ENCODE measurements around the gene BTBD7. TPM values are rescaled to one million over a fixed set of nuclear protein-coding genes. Genes with fewer than 3 reads are reported as not detected.

Gene BTBD7
- total and polyA plus RNA-seq, 4 donors = 19.1 to 41.8 (median 24.8) TPM

DNA sequence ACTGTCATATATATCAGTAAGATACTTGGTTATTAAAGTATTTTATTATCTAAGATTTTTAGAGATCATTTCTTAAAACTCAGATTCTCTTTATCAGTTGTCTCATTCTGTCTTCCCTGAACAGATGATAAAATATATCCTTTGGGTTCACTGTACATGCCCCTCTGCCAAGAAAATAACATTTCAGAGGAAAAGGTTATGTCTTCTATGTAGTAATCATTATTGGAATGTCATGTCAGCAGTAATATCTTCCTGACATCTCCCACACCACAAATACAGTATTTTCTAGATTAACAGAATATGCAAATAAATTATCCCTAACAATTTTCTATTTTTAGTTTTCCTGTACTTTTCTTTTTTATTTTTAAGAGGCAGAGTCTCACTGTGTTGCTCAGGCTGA, 26.0 kb downstream of the BTBD7 start:
- Histone ChIP-seq H3K27me3 (ENCODE audit: control insufficient read depth, insufficient read depth, low read length) (no peaks in the 10 kb centered on the region), H3K27ac (ENCODE audit: low read depth, low read length) (no peak overlapping the region), H3K36me3 (ENCODE audit: control insufficient read depth, insufficient read depth, low read length) (no peaks in the 10 kb centered on the region), H3K4me1 (ENCODE audit: control insufficient read depth, insufficient read depth, low read length) (no peaks in the 10 kb centered on the region), H3K4me3 (ENCODE audit: low read depth, low read length) (no peak overlapping the region), H3K9me3 (ENCODE audit: control insufficient read depth, insufficient read depth, low read length) (no peaks in the 10 kb centered on the region)
- no peak for DNase-seq (ENCODE audit: low read depth in 4 of 6, low spot score in 6 of 6)

DNA sequence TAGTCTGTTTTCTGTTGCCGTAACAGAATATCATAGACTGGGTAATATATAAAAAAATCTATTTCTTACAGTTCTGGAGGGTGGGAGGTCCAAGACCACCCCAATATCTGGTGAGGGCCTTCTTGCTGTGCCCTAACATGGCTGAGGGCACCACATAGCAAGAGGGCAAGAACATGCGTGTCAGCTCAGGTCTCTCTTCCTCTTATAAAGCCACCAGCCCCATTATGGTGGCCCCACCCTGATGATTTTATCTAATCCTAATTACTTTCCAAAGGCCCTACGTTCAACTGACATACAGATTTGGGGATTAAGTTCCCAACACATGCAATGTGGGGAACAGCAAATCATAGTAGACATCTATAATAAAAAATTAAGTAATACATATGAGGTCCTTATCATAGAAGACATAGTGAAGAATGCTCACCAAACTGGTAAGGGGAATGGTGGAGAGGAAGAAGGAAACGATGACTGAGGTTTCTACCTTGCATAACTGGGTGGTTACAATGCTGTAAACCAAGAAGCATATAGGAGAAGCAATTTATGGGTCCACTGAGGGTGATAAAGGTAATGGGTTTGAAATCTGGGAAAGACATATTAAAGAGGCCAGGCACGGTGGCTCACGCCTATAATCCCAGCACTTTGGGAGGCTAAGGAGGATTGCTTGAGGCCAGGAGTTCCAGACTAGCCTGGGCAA, 27.0 kb downstream of the BTBD7 start:
- DNase-seq (ENCODE audit: low read depth in 4 of 6, low spot score in 6 of 6) = no peak
- Histone ChIP-seq H3K27me3 (ENCODE audit: control insufficient read depth, insufficient read depth, low read length) (no peaks in the 10 kb centered on the region), H3K4me1 (ENCODE audit: control insufficient read depth, insufficient read depth, low read length) (no peaks in the 10 kb centered on the region), H3K9me3 (ENCODE audit: control insufficient read depth, insufficient read depth, low read length) (no peaks in the 10 kb centered on the region), H3K27ac (ENCODE audit: low read depth, low read length) (no peak overlapping the region), H3K4me3 (ENCODE audit: low read depth, low read length) (no peak overlapping the region), H3K36me3 (ENCODE audit: control insufficient read depth, insufficient read depth, low read length) (no peaks in the 10 kb centered on the region)
- 96% methylated on average over 2 of the region's 6 CpGs for WGBS (ENCODE audit: insufficient coverage)

DNA sequence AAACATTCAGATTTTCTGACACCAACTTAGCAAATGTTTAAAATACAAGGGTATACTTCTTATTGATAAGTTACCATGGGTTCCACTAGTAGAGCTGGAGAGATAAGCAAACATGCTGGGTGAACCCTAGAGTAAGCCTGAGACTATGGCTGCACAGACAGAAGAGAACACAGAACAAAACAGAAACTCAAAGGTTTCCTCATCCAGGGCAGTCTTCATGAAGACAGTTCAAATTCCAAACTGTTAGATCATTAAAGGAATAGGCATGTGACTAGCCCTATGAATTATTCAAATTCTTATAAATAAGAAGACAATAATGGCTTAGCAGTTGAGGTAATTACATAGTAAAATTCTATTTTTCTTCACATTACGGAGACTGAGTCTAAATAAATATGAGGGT, 28.1 kb downstream of the BTBD7 start:
- H3K4me1 ChIP-seq (ENCODE audit: control insufficient read depth, insufficient read depth, low read length) = no peaks in the 10 kb centered on the region
- no peaks in the 10 kb centered on the region for H3K36me3 ChIP-seq (ENCODE audit: control insufficient read depth, insufficient read depth, low read length)
- H3K27ac ChIP-seq (ENCODE audit: low read depth, low read length) = no peak overlapping the region
- H3K9me3 ChIP-seq (ENCODE audit: control insufficient read depth, insufficient read depth, low read length) = no peaks in the 10 kb centered on the region
- H3K27me3 ChIP-seq (ENCODE audit: control insufficient read depth, insufficient read depth, low read length) = no peaks in the 10 kb centered on the region
- no peak for DNase-seq (ENCODE audit: low read depth in 4 of 6, low spot score in 6 of 6)
- WGBS (ENCODE audit: insufficient coverage) = no CpG with 5 or more reads among the region's 1 CpG
- no peak overlapping the region for H3K4me3 ChIP-seq (ENCODE audit: low read depth, low read length)

DNA sequence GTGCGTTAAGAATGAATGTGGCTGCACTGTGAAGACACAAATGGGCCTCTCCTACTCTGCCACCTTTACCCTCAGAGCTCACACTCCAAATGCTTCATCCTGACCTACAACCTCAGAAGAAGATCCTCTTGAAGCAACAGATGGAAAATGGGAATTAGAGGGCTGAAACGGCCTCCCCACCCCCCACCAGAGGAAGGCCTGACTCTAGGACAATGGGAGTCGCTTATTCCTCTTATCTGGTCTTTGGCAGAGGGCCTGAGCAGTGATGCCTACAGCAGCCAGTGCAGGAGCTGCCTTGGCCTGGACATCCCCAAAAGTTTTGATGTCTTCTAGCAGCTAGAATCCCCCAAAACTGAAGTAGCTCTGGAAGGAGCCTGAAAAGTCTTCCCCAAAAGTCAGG, 29.2 kb downstream of the BTBD7 start:
- no peak overlapping the region for H3K27ac ChIP-seq (ENCODE audit: low read depth, low read length)

DNA sequence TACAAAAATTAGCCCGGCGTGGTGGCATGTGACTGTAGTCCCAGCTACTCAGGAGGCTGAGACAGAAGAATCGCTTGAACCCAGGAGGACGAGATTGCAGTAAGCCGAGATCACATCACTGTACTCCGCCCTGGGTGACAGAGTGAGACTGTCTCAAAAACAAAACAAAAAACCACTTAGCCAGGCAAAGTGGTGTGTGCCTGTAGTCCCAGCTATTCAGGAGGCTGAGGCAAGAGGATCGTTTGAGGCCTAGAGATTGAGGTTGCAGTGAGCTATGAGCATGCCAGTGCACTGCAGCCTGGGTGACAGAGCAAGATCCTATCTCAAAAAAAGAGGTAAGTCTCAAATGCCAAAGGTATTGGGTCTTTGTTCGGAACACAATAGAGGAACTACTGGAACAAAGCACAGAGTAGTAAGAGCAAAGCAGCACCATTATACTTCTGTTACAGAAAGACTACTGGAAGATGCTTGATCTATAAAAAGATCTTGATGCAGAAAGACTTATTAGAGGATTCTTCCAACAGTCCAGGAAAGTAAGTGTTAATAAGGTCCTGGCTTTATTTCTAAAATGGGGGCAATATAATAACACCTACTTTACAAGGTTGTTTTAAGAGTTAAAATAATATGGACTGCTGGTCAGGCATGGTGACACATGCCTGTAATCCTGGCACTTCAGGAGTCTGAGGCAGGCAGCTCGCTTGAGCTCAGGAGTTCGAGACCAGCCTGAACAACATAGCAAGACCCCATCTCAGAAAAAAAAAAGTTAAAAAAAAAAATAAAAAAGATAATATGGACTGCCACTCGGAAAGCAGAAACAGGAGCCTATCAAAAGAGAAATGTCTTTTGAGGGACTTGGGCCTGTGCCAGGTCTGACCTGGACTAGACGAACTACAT, 29.9 kb downstream of the BTBD7 start:
- Histone ChIP-seq H3K27me3 (ENCODE audit: control insufficient read depth, insufficient read depth, low read length) (no peaks in the 10 kb centered on the region), H3K4me3 (ENCODE audit: low read depth, low read length) (no peak overlapping the region), H3K9me3 (ENCODE audit: control insufficient read depth, insufficient read depth, low read length) (no peaks in the 10 kb centered on the region), H3K27ac (ENCODE audit: low read depth, low read length) (no peak overlapping the region), H3K4me1 (ENCODE audit: control insufficient read depth, insufficient read depth, low read length) (no peaks in the 10 kb centered on the region), H3K36me3 (ENCODE audit: control insufficient read depth, insufficient read depth, low read length) (no peaks in the 10 kb centered on the region)
- no peak for DNase-seq (ENCODE audit: low read depth in 4 of 6, low spot score in 6 of 6)
- 82% methylated on average over 4 of the region's 12 CpGs for WGBS (ENCODE audit: insufficient coverage)

More for the DNA sequence above, 29.2 kb downstream of the BTBD7 start:
- Histone ChIP-seq H3K4me1 (ENCODE audit: control insufficient read depth, insufficient read depth, low read length) (no peaks in the 10 kb centered on the region), H3K9me3 (ENCODE audit: control insufficient read depth, insufficient read depth, low read length) (no peaks in the 10 kb centered on the region), H3K27me3 (ENCODE audit: control insufficient read depth, insufficient read depth, low read length) (no peaks in the 10 kb centered on the region), H3K36me3 (ENCODE audit: control insufficient read depth, insufficient read depth, low read length) (no peaks in the 10 kb centered on the region), H3K4me3 (ENCODE audit: low read depth, low read length) (no peak overlapping the region)
- WGBS (ENCODE audit: insufficient coverage) = 86% methylated on average over 1 of the region's 3 CpGs
- DNase-seq (ENCODE audit: low read depth in 4 of 6, low spot score in 6 of 6) = peak in 1 of 6 donors; percentile 2

DNA sequence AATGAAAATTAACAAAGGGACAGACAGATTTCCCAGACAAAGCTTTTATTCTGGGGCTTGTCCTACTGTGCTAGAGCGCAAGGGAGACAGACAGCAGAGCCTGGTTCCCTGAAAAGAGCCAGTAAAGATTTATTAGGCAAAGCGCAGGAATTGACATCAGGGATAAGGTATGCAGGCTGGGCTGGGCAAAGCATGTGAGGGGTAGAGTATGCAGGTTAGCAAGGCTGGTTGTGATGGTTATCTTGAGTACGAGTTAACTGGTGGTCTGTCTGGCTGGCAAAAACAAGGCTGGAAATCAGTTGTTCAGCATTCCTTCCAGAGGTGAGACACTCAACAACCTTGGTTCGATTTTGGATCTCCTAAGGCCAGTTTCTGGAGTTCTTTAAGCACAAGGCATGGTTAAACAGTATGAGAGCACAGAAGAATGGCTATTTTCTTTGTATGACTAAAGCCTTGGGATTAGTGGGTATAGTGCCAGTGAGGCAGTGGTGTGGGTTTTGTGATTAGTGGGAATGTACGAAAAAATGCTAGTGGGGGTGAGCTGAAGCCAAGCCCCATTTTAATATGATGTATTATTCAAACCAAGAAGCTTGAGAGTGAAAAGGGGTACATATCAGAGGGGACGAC, 30.9 kb downstream of the BTBD7 start:
- no peak for DNase-seq (ENCODE audit: low read depth in 4 of 6, low spot score in 6 of 6)
- no peak overlapping the region for H3K27ac ChIP-seq (ENCODE audit: low read depth, low read length)
- H3K4me3 ChIP-seq (ENCODE audit: low read depth, low read length) = no peak overlapping the region
- no peaks in the 10 kb centered on the region for H3K27me3 ChIP-seq (ENCODE audit: control insufficient read depth, insufficient read depth, low read length)
- no peaks in the 10 kb centered on the region for H3K36me3 ChIP-seq (ENCODE audit: control insufficient read depth, insufficient read depth, low read length)
- no peaks in the 10 kb centered on the region for H3K9me3 ChIP-seq (ENCODE audit: control insufficient read depth, insufficient read depth, low read length)
- 67% methylated on average over 4 of the region's 6 CpGs for WGBS (ENCODE audit: insufficient coverage)
- no peaks in the 10 kb centered on the region for H3K4me1 ChIP-seq (ENCODE audit: control insufficient read depth, insufficient read depth, low read length)

DNA sequence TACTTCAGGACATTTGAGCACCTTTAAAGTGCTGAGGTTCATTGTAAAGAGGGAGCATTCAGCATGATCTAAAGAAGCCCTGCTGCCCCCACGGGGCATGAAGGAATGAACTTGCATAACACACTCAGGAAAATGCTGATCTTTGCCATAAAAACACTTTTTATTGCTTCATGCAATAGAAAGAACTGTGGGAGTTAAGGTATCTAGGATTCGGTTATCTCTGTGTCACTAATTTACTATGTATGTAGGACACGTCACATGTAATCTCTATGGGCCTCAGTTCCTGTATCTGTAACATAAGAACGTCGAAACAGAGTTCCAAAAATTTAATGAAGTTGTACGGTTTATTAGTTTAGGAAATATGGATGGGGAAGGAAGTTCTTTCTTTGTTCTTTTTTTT, 33.0 kb downstream of the BTBD7 start:
- no peak for DNase-seq (ENCODE audit: low read depth in 4 of 6, low spot score in 6 of 6)
- no peak overlapping the region for H3K27ac ChIP-seq (ENCODE audit: low read depth, low read length)
- no peaks in the 10 kb centered on the region for H3K9me3 ChIP-seq (ENCODE audit: control insufficient read depth, insufficient read depth, low read length)
- no peaks in the 10 kb centered on the region for H3K4me1 ChIP-seq (ENCODE audit: control insufficient read depth, insufficient read depth, low read length)
- H3K36me3 ChIP-seq (ENCODE audit: control insufficient read depth, insufficient read depth, low read length) = no peaks in the 10 kb centered on the region
- no peak overlapping the region for H3K4me3 ChIP-seq (ENCODE audit: low read depth, low read length)
- no peaks in the 10 kb centered on the region for H3K27me3 ChIP-seq (ENCODE audit: control insufficient read depth, insufficient read depth, low read length)
- WGBS (ENCODE audit: insufficient coverage) = 100% methylated on average over 1 of the region's 6 CpGs

DNA sequence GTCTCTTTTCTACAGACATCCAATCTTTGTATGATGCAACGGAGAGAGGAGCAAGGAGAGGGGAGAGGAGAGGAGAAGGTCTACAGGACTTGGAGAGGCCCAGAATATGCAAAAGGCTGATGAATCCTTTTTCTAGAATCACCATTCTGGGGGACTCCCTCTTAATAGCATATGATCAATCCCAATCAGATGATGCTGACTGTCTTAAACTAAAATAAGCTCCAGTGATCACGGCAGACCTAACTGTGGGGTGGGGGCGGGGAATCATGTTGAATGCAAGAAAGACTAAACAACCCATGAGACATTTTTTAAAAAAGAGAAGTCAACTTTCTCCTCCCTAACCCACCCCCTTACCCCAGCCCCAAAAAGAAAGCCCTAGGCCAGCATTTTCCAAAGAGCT, 33.4 kb downstream of the BTBD7 start:
- Histone ChIP-seq H3K27ac (ENCODE audit: low read depth, low read length) (no peak overlapping the region), H3K36me3 (ENCODE audit: control insufficient read depth, insufficient read depth, low read length) (no peaks in the 10 kb centered on the region), H3K4me3 (ENCODE audit: low read depth, low read length) (no peak overlapping the region), H3K4me1 (ENCODE audit: control insufficient read depth, insufficient read depth, low read length) (no peaks in the 10 kb centered on the region), H3K9me3 (ENCODE audit: control insufficient read depth, insufficient read depth, low read length) (no peaks in the 10 kb centered on the region), H3K27me3 (ENCODE audit: control insufficient read depth, insufficient read depth, low read length) (no peaks in the 10 kb centered on the region)
- DNase-seq (ENCODE audit: low read depth in 4 of 6, low spot score in 6 of 6) = no peak
- no CpG with 5 or more reads among the region's 3 CpGs for WGBS (ENCODE audit: insufficient coverage)

DNA sequence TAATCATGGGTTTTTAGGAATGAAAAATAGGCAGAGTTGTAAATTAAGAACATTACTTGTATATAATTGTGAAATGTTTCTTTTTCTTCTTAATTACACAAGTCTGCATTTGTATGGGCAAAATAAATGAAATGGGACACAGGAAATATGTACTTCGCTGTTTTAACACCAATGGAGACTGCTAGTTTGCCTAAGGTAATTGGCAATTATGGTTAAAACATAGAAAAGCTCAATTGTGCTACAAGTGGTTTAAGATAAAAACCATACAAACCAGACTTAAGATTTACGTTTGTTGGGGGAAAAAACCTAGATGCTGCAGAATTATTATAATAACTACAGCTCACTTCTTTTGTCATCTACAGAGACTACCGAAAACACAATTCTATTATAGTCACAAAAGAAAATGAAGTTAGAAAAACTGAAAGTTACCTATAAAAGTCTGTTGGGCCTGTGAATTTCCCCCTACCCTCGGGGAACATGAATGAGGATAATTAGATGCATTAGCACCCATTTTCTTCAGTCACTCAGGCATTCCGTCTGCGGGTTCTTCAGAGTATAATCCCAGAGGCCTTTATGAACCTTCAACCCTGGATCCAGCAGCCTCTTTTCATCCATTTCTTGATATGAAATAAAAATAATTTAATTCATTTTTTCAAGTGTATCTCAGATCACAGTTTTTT, 37.2 kb downstream of the BTBD7 start:
- H3K4me1 ChIP-seq (ENCODE audit: control insufficient read depth, insufficient read depth, low read length) = no peaks in the 10 kb centered on the region
- no peaks in the 10 kb centered on the region for H3K9me3 ChIP-seq (ENCODE audit: control insufficient read depth, insufficient read depth, low read length)
- DNase-seq (ENCODE audit: low read depth in 4 of 6, low spot score in 6 of 6) = peak in 2 of 6 donors; percentile 4 to 14
- H3K4me3 ChIP-seq (ENCODE audit: low read depth, low read length) = no peak overlapping the region
- no peak overlapping the region for H3K27ac ChIP-seq (ENCODE audit: low read depth, low read length)
- no CpG with 5 or more reads among the region's 6 CpGs for WGBS (ENCODE audit: insufficient coverage)
- peaks cover 1% of the 10 kb centered on the region for H3K36me3 ChIP-seq (ENCODE audit: control insufficient read depth, insufficient read depth, low read length)
- no peaks in the 10 kb centered on the region for H3K27me3 ChIP-seq (ENCODE audit: control insufficient read depth, insufficient read depth, low read length)
